Lower lobe of right lung (tissue), 2 donors: ENCODE data around the gene NPPA. TPM values are rescaled to one million over a fixed set of nuclear protein-coding genes. Genes with fewer than 3 reads are reported as not detected.

Experiments used
- ATAC-seq, 2 donors: fragments of 200-7000 bp; cut with Tn5 transposase; one replicate each; pipeline ENCODE4 v1.9.1; 2020 to 2022; ENCODE audit warnings: mild to moderate bottlenecking in 2 of 2, moderate library complexity in 2 of 2
- DNase-seq: peaks from one replicate; pipeline ENCODE4 v3.0.0-alpha.2; 2020
- H3K27ac ChIP-seq: fragments of 200-600 bp; one replicate; pipeline ENCODE4 v1.8.0; 2022
- H3K27me3 ChIP-seq: fragments of 200-600 bp; one replicate; pipeline ENCODE4 v1.8.0; 2022; ENCODE audit warnings: low read depth
- H3K36me3 ChIP-seq: fragments of 200-600 bp; one replicate; pipeline ENCODE4 v1.8.0; 2022; ENCODE audit warnings: mild to moderate bottlenecking
- H3K4me1 ChIP-seq: fragments of 200-600 bp; one replicate; pipeline ENCODE4 v1.8.0; 2022
- H3K4me3 ChIP-seq: fragments of 200-600 bp; one replicate; pipeline ENCODE4 v1.8.0; 2022; ENCODE audit warnings: mild to moderate bottlenecking
- H3K9me3 ChIP-seq: fragments of 200-600 bp; one replicate; pipeline ENCODE4 v1.8.0; 2022
- CTCF ChIP-seq: fragments of 200-600 bp; IDR thresholded peaks from one replicate; pipeline ENCODE4 v1.8.0; 2022; ENCODE audit warnings: antibody characterized with exemption, mild to moderate bottlenecking
- intact Hi-C: fragments of 100-400 bp; cut with DNase I; formaldehyde crosslinking; loops from one replicate; pipeline ENCODE4 v1.11.0; 2022
- total RNA-seq: library from RNA; stranded (reverse); fragmentation: NEBNext Ultra II Directional; extraction: Animal tissue kit (Norgen Biotek cat#: 25700); gene quantifications from one replicate; pipeline ENCODE4 v1.2.1, GENCODE V29; 2021
- donor health status: DM: no; HTN: yes; CAD: no; lungs with severe emphysema.

NPPA gene
- total RNA-seq, 1 donor from 2014 or later, result 2.6 TPM

GRCh38 chr1:11860587-11860986, 13.0 kb upstream of the NPPA start:
- intact Hi-C loops, result no loop called here
- Histone ChIP-seq H3K9me3 (no peaks in the 10 kb centered on the region), H3K4me3 (no peak overlapping the region), H3K27me3 (peaks cover 59% of the 10 kb centered on the region), H3K4me1 (no peaks in the 10 kb centered on the region), H3K36me3 (no peaks in the 10 kb centered on the region), H3K27ac (no peak overlapping the region)
- DNase-seq, result no peak
- no peak for ATAC-seq
- no peak for TF ChIP-seq CTCF

GRCh38 chr1:11860083-11860482, 12.5 kb upstream of the NPPA start:
- intact Hi-C loops, result no loop called here
- no peak for ATAC-seq
- TF ChIP-seq CTCF, result no peak
- H3K36me3 ChIP-seq, result no peaks in the 10 kb centered on the region
- H3K9me3 ChIP-seq, result no peaks in the 10 kb centered on the region
- H3K4me3 ChIP-seq, result no peak overlapping the region
- H3K4me1 ChIP-seq, result no peaks in the 10 kb centered on the region
- no peak for DNase-seq
- H3K27ac ChIP-seq, result no peak overlapping the region
- H3K27me3 ChIP-seq, result peaks cover 64% of the 10 kb centered on the region

GRCh38 chr1:11858968-11859871, 11.6 kb upstream of the NPPA start:
- H3K9me3 ChIP-seq, result no peaks in the 10 kb centered on the region
- peaks cover 70% of the 10 kb centered on the region for H3K27me3 ChIP-seq
- H3K36me3 ChIP-seq, result no peaks in the 10 kb centered on the region
- intact Hi-C loops, result no loop called here
- no peak overlapping the region for H3K4me3 ChIP-seq
- DNase-seq, result peak; percentile 76
- H3K4me1 ChIP-seq, result no peaks in the 10 kb centered on the region
- TF ChIP-seq CTCF, result peak; percentile 34
- peak; percentile 79 to 86 for ATAC-seq
- no peak overlapping the region for H3K27ac ChIP-seq

GRCh38 chr1:11858613-11858967, 11.0 kb upstream of the NPPA start, which contains the start of gene NPPB:
Gene NPPB, minus strand, starts transcription at chr1:11858945. Its CDS starts 112 bp downstream, at chr1:11858833.
- H3K4me3 ChIP-seq, result no peak within 1 kb of the TSS
- no peaks in the 10 kb centered on the region for H3K9me3 ChIP-seq
- ATAC-seq (no peak), DNase-seq (no peak)
- no peaks in the 10 kb centered on the region for H3K4me1 ChIP-seq
- H3K27me3 ChIP-seq, result peaks cover 70% of the 10 kb centered on the region
- intact Hi-C loops, result no loop called here
- no peak within 1 kb of the TSS for H3K27ac ChIP-seq
- TF ChIP-seq CTCF, result no peak
- H3K36me3 ChIP-seq, result no peaks in the 10 kb centered on the region

- Histone ChIP-seq H3K4me1 (no peaks in the 10 kb centered on the region), H3K36me3 (no peaks in the 10 kb centered on the region), H3K27ac (no peak overlapping the region), H3K4me3 (no peak overlapping the region), H3K27me3 (peaks cover 69% of the 10 kb centered on the region), H3K9me3 (no peaks in the 10 kb centered on the region)
- no peak for DNase-seq
- no peak for ATAC-seq
- intact Hi-C loops, result no loop called here
- TF ChIP-seq CTCF, result no peak
These were observed 10.6 kb upstream of the NPPA start for GRCh38 chr1:11858158-11858557.
